GM18858 (cell line): ENCODE data around the gene NTM.
"Not testable (repeated sequence)": the region's sequence is repeated elsewhere in the genome, so short reads cannot be mapped to it uniquely, and the experiment has no call there.

Experiments
- ATAC-seq: cut with Tn5 transposase; IDR thresholded peaks from one replicate; pipeline ENCODE4 v1.9.1; 2021; ENCODE audit not compliant: unreplicated experiment

The NTM gene

DNA sequence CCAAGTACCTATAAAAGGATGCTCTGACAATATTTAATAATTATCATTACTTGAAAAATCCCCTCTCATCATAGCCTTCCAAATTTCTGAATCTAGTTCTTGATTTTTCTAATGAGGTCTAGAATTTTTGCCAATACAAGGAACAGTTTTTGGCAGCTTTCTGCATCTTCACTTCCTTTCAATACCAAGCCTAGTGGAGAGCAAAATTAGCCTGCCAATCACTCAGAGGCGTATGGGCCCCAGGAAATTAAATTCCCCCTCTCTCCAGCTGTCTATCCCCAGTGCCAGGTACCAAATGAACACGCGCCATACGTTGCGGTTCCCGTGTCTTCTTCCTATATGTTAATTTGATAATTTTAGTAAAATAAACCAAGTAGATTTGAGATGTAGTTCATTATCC lies 293.9 kb downstream of the NTM start:
- ATAC-seq, result no peak

DNA sequence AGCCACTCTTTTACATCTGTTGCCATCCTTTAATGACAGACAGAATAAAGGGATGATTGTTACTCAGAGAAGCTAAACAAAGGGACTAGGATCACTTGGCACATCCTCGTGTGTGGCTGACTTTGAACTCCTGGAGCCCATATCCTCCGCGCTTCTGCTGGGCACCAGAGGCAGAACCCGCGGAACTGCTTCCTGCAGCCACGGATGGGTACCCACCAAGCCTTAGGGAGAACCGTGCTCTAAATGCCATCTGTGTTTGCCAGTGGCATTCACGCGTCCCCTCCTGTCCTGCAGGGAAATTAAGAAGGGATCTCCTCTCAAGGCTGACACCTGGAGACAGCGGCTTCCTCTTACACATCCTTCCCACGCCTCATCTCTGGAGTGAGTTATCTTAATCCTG lies 294.4 kb downstream of the NTM start:
- no peak for ATAC-seq

DNA sequence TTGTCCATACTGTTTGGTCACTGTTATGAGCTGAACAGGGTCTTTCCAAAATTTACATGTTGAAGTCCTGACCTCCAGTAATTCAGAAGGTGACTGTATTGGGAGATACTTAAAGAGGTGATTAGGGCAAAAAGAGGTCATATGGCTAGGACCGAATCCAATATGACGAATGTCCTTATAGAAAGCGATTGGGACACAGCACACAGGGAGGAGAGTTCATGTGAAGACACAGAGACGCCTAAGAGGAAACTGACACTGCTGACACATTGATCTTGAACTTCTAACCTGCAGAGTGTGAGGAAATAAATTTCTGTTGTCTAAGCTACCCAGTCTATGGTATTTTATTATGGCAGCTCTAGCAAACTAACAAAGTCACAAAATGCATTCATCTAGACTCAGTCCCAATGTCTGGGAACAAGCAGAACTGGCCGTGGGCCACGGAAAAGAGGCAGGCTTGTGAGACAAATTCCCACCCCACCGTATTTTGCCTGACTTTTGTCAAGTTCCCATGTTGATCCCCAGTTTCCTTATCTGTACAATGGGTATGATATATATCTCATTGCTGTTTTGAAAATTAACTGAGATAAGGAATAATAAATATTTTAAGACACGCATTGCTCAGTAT lies 295.0 kb downstream of the NTM start:
- no peak for ATAC-seq

DNA sequence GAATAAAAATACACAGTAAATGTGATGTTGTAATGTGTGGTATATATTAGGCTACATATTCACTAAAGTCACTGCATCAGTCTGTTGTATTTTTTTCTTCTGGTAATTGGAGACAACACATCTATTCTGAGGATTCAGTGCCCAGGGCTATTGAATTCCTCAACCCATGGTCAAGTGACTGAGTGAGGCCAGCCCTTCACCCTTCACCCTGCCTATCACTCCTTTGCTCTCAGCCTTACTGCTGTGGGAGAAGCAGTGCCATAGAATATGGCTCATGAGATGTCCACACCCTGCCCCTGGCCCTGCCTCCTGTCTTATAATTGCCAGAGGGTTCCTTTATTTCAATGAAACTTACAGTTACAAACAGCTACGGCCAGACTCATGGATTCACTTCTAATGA lies 295.6 kb downstream of the NTM start:
- ATAC-seq, result no peak

DNA sequence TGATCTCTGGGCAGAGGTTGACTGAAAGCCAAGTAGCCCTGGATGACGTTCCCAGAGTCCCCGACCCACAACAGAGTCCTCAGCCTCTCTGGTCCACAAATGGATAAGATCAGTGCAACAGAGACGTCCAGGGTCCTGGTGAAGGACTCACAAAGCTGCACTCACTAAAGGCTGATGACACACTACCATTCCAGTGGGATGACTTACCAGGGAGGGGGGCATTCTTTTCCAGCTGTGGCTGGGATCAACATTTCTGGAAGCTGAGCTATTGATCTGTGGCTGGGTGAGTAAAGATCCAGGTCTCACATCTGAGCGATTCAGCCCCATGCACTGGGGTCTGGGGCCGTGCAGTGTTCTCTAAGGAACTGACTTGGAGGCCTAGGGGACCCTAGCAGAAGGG lies 296.2 kb downstream of the NTM start:
- ATAC-seq, result no peak

DNA sequence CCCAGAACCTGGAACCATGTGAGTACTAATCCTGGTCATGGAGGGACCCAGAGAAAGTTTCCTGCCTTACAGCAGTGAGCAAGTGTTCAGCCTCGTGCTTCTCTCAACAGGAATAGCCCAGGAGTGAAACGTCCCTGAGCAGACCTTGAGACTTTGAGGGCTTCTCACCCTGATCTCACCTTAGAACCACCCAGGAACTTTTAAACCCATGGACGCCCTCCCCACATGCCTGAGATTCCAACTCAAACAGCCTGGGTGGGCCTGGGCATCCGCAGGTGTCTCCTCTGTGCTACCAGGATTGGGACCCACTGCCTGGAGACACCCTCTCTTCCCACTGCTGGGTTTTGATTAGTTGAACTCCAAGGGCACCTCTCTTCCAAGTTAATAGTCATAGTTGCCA lies 297.2 kb downstream of the NTM start:
- no peak for ATAC-seq

DNA sequence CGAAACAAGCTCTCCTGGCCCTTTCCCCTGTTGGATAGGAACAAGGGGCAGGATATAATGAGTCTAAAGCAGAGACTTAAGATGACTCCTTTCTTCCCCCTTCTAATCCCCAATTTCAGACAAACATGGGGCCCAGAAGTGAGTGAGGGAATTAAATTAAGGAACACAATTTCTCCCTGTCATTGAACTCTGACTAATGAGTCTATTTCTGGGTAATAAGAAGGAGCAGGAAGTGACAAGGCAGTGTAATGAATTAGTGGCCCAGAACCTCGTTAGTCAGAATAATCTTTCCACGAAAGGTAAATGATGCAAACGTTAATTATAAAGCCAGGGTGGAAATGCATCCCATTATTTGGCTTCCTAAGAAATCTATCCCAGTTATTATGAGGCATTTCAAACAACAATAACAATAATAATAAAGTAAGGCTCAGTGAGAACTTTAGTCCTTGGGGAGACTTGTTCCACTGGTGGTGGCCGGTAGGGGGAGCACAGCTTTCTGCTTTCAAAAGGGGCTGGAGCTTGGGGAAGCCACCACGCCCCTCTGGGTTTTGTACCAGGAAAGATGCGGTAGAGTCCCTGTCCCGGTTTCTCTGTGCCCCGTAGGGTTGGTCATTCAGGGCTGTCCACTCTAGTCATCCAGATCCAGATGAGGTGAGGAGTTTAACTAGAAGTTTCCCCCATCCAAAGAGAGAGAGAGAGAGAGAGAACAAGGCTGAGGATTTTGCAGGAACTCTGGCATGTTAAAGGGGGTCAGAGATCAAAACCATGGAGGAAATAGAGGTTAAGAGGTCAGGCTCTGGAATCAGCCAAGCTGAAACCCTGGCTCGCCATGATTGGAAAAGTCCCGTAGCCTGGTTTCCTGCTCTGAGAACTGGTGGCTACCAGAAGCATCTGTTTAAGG lies 298.3 kb downstream of the NTM start:
- no peak for ATAC-seq

DNA sequence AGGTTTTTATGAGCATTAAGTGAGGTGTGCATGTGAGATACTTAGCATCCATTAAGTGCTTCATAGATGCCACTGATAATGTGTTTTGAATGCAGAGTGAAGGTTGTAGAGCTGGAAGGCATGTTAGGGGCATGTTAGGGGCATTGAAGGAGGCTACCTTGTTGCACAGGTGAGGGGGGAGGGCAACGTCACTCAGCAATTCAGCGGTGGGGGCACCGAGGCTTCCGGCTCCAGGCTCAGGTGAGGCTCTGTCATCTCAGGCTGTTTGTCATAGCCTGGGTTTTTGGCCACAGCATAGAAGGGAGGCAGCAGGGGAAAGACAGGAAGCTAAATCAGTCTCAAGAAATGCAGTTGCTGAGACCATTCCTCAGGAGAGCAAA lies 299.0 kb downstream of the NTM start:
- ATAC-seq, result no peak

DNA sequence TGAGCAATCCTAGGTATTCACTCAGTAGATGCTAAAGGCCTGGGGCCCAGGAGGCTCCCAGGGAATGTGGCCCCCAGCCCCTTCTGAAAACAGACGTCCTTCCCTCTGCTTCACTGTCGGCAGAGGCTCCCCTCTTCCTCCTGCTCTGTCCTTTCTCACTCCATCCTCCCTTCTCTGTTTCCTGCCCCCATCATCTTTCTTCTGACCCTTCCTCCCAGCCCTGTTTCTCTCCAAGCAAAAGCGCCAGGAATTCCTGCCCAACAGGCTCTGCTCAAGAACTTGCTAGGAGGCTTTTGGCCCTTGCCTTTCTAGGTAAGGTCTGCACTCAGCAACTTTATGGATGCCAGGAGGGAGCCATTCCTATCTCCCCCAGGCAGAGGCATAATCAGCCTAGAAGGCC lies 300.5 kb downstream of the NTM start:
- ATAC-seq, result no peak

DNA sequence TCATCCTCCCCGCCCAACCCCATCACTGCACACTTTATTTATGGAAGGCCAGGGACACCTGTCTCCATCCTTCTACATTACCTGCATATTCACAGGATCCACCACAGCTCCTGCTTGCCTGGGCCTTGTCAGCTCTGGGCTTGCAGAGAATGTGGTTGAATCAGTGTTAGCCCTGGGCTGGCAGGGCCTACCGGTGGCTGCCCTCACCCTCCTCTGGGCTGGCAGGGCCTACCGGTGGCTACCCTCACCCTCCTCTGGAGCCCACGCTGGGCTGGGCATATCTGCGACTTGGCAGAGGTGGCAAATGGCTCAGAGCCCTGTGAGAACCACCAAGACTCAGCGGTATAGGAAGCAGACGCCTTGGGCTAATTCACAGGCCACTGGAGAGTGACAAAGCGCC lies 300.9 kb downstream of the NTM start:
- no peak for ATAC-seq

DNA sequence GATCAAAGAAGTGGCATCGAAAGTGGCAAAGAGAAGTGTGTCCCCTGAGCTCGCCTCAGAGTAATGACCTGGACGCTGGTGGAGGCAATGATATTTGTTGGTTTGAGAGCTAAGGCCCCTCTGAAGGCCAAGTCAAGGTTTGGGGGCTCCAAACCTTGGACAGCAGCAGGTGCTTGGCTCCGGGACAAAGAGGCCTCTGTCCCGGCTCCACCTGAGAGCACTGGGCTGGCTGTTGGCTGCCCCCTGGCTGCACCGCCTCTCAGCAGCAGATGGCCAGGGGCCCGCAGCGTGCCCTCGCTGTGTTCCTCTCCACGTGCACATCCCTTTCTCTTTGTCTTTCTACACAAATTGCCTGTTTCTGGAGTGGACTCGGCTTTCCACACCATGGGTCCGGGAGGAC lies 301.3 kb downstream of the NTM start:
- no peak for ATAC-seq

DNA sequence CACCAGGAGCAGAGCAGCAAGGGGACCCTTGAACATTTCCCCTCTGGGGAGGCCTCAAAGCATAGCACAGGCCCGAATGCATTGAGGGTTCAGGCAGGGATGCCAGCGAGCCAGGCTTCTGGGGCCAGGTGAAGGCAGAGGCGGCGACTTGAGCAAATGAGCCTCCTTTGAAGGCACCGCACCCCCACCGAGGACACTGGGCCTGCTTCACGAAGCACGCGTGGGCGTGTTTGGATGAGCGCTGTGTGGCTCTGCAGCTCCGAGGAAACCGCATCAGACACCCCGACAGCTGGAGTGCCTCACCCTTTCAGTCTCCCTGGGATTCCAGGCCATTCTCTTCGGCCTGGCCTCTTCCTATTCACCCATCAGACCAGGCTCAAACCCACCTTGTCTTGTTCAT lies 301.8 kb downstream of the NTM start:
- ATAC-seq, result no peak

DNA sequence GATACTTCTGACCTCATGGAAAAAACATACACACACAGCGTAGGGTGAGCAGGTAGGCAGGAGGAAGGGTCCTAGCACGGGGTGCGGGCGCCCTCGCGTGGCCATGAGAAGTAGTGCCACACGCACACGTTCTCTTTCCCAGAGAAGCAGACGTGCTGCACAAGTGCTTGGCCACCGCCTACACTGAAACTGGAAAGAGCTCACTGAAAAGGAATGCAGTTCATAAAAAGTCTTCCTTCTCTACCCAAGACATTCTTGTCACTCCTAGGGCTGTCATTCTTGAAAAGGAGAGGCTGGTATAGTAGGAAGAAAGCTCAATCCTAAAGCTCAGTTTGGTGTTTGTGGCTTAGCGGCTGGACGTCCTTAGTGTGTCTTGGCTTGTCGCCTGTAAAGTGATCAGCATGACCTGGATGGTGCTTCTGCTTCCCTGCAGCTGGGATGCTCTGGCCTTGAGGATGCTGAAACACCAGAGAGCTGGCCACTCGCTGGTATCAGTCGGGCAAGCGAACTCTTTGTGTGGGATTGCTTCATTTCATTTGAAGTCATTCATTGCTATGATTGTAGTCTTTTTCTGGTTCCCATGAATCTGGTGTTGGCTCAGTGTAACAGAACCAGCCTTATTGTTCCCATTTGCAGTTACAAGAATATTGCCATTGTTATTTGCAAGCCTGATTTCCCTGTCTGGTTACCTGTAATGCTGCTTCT lies 303.8 kb downstream of the NTM start:
- ATAC-seq, result no peak

DNA sequence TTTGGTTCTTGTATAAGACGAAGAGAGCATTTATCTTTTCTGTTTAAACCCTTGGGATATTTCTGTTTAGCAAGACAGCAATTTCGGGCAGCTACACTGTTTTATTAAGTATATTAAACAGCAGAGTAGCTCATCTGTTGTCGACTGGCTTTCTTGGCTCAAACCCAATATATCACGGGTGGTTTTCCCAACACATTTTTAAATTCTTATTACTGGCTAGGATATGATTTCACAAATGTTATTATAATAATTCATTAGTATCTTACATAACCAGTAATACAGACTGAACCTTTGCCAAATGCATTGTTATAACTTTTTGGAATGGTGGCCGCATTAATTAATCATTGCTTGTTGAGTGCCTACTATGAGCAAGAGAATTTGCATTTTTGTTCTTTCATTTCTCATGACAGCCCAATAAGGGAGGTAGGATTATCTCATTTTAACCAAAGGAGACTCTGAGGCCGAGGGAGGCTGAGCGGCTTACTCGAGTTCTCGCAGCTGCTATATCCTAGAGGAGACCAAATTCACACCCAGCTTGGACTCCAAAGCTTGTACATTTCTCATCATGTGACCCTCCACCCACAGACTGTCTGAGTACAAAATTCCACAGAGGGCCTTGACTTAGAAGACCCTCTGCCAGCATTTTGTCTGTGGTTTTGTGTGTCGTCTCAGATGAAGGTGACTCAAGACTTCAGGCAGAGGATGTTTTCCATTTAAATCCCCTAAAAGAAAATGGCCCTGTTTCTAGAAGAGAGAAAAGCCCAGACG lies 304.9 kb downstream of the NTM start:
- no peak for ATAC-seq

DNA sequence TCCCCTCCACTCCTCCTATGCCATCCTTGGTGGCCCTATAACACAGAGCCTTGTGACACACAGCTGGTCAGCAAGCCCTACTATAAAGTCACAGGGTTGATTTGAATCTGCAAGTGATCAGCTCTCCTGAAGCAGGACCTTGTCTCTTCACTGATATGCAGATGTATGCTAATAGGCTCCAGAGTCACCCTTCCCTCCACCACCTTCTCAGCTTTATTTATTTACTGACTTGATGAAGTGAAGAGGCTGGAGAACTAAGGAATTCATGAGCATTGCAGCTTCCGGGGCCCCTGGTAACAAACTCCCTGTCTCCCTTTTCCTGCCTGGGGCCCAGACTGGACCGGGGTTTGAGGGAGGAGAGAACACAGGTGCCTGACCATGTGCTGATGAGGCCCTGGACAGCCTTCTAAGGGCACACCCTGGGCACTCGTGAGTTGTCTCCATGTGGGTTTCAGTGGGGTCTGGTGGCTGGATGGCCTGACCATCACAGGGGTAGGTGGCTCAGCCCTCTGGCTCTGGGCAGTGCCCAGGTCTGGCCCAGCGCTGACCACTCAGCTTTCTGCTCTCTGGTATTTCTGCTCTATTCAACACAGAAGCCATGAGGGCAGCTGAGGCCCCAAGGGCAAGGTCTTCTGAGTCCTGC lies 307.5 kb downstream of the NTM start:
- ATAC-seq, result no peak

DNA sequence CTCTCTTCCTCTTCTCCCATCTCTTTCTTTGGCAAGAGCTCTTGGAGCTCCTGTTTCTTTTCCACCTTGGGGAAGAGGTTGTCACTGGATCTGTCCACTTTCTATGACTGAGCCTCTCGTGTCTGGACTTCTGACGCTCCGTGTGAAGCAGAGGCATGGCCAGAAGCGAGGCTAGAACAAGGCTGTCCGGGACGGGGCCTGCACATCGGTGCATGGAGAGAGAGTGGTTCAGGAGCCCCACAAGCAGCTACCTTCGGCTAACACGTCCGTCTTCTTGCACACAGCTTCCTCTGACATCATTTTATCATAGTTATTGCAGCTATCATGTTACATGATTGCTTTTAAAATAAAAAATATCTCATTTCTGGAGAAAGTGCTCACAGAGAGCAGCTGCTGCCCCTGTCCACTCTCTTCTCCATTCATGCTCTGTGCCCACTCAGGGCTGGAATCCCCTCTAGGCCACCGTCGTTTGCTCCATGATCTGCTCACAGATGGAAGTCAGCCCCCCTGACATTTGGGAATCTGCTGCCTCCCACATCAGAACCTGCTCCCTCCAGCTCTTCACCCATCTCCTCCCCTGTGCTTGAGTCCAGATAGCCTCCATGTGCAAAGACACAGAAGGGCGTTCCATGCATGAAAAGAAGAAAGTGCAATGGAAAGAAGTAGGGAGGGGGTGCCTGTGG lies 308.4 kb downstream of the NTM start:
- ATAC-seq, result no peak

DNA sequence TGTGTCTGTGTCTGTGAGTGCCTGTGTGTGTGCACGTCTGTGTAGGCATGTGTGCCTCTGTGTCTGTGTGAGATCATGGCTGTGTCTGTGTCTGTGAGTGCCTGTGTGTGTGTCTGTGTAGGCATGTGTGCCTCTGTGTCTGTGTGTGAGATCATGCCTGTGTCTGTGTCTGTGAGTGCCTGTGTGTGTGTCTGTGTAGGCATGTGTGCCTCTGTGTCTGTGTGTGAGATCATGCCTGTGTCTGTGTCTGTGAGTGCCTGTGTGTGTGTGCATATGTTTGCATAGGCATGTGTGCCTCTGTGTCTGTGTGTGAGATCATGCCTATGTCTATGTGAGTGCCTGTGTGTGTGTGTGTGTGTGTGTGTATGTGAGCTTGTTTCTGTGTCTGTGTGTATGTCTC lies 310.0 kb downstream of the NTM start:
- ATAC-seq, result not testable (repeated sequence)

DNA sequence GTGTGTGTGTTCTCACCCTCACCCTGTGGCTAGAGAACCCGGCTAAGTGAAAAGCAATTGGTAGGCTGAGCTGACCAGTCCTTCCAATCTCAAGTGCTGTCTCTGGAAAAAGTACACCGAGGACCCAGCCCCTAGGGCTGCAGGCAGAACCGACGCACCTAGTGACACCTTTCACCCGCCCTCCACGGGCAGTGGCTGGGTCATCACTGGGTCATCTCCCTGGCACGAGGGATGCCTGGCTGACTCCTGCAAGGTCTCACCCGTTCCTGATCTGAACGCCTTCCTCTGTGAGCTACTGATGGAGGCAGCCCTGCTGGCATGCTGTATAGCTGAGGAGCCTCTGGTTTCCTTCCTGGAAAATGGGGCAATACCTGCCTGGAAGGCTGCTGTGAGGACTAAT lies 311.5 kb downstream of the NTM start:
- ATAC-seq, result no peak

DNA sequence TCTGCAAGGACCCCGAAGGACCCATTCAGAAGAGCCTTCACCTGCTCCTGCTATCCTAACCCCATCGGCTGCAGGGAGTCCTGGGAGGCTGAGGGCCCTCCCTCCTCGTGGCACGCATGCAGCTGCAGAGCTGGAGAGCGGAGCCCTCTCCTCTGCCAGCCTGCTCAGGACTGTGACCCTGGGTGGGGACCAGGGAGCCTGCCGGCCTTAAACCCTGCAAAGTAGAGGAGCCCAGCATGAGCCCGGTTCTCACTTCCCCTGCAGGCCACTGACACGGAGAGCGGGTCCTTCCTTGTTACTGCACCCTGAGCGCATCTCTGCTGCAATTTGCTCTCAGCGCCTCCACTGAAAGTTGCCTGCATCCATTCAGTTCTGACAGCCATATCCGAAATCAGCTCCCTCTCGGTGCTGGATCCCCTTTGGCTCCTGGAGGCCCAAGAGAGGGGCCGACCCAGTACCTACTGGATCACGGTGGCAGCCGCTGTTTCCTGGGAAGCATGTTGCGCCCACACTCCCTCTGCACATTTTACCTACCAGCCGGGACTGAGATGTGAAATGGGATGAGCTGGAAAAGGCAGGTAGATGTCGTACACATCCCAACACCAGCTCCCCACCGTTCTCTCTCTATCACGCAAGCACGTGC lies 312.1 kb downstream of the NTM start:
- no peak for ATAC-seq

DNA sequence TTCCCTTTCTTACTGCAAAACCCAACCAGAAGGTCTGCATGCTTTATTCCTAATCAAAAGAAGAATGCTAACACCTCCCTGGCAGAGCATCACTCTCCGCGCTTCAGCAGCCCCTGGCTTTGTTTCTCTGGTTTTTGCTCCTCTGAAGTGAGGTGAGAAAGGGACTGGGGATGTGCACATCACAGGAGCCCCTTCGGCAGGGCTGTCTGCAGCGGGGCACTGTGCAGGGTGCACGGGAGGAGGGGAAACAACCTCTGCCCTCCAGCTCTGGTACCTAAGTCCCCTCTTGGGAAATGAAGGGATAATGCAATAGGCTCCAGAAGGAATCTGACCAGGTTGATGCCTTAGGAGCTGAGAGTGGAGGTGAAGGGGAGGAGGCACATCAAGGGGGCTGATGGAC lies 312.7 kb downstream of the NTM start:
- ATAC-seq, result no peak
